ENCODE results near the gene PLEKHG4B.

The PLEKHG4B gene

GRCh38 chr5:172841-173251, 80.9 kb downstream of the PLEKHG4B start:
- H3K27ac ChIP-seq (ENCODE audit: low read length): no peak overlapping the region
- H3K4me1 ChIP-seq (ENCODE audit: control insufficient read depth, insufficient read depth, low read length): no peaks in the 10 kb centered on the region

DNA sequence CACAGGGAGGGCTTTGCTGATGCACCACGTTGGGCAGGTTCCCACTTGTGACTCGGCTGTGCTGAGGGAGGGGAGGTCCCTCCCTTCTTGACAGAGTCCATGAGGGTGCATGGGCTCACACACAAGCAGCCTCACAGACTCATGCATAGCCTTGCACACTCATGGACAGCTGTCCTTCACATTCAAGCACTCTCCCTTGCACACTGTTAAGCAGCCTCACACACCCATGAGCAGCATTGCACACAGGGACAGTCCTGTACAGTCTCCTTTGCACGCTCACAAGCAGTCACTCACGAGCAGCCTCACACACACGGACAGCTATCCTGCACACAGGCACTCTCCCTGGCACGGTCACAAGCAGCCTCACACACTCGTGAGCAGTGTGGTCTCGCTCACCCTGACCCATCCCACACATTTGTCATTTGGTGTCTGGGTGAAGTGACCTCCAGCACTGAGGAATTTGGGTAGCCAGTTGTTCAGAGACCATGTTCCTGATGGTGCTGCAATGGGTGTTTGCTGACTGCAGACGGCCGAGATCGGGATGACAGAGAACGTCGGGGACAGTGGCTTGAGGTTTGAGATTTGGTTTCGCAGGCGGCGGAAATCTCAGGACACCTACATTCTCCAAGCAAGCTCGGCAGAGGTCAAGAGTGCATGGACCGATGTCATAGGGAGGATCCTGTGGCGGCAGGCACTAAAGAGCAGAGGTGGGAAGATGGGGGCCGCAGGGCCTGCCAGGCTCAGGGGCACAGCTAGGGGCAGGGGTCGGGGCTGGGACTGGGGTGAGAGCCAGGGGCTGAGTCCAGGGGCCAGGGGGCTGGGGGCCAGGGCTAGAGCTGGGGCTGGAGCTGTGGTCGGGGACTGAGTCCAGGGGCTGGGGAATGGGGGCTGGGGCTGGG, 81.7 kb downstream of the PLEKHG4B start:
- no peaks in the 10 kb centered on the region for H3K9me3 ChIP-seq (ENCODE audit: control insufficient read depth in 2 of 2, low read length in 2 of 2)
- no peaks in the 10 kb centered on the region for H3K36me3 ChIP-seq (ENCODE audit: control insufficient read depth in 2 of 2, insufficient read depth in 2 of 2, low read length in 2 of 2)
- no peak overlapping the region for H3K27ac ChIP-seq (ENCODE audit: low read length)
- no peak overlapping the region for H3K9ac ChIP-seq (ENCODE audit: low read length in 2 of 2)
- peaks cover 0 to 2% of the 10 kb centered on the region in 2 donors for H3K27me3 ChIP-seq (ENCODE audit: control insufficient read depth in 1 of 2, insufficient read depth in 2 of 2, low read length in 2 of 2)
- H3K4me1 ChIP-seq (ENCODE audit: control insufficient read depth, insufficient read depth, low read length): no peaks in the 10 kb centered on the region
- no peak overlapping the region for H3K4me3 ChIP-seq (ENCODE audit: low read length in 2 of 2)

More at GRCh38 chr5:172841-173251, 80.9 kb downstream of the PLEKHG4B start:
- Histone ChIP-seq H3K27me3 (ENCODE audit: control insufficient read depth in 1 of 2, insufficient read depth in 2 of 2, low read length in 2 of 2) (peaks cover 0 to 2% of the 10 kb centered on the region in 2 donors), H3K36me3 (ENCODE audit: control insufficient read depth in 2 of 2, insufficient read depth in 2 of 2, low read length in 2 of 2) (no peaks in the 10 kb centered on the region), H3K9me3 (ENCODE audit: control insufficient read depth in 2 of 2, low read length in 2 of 2) (no peaks in the 10 kb centered on the region), H3K4me3 (ENCODE audit: low read length in 2 of 2) (no peak overlapping the region), H3K9ac (ENCODE audit: low read length in 2 of 2) (no peak overlapping the region)

DNA sequence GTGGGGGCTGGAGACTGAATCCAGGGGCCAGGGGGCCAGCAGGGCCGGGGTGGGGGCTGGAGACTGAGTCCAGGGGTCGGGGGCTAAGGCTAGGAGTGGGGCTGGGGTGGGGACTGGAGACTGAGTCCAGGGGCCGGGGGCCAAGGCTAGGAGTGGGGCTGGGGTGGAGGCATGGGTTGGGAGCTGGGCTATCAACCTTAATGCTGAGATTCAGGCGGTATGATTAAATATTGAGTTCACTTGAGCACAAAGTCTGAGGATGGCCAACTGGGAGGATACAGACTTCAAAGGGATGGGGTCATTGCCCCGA, 82.3 kb downstream of the PLEKHG4B start:
- Histone ChIP-seq H3K27ac (ENCODE audit: low read length) (no peak overlapping the region), H3K4me3 (ENCODE audit: low read length in 2 of 2) (no peak overlapping the region), H3K27me3 (ENCODE audit: control insufficient read depth in 1 of 2, insufficient read depth in 2 of 2, low read length in 2 of 2) (peaks cover 0 to 2% of the 10 kb centered on the region in 2 donors), H3K4me1 (ENCODE audit: control insufficient read depth, insufficient read depth, low read length) (no peaks in the 10 kb centered on the region), H3K36me3 (ENCODE audit: control insufficient read depth in 2 of 2, insufficient read depth in 2 of 2, low read length in 2 of 2) (no peaks in the 10 kb centered on the region), H3K9me3 (ENCODE audit: control insufficient read depth in 2 of 2, low read length in 2 of 2) (no peaks in the 10 kb centered on the region), H3K9ac (ENCODE audit: low read length in 2 of 2) (no peak overlapping the region)

- Histone ChIP-seq H3K4me3 (ENCODE audit: low read length in 2 of 2) (no peak overlapping the region), H3K9ac (ENCODE audit: low read length in 2 of 2) (no peak overlapping the region), H3K27me3 (ENCODE audit: control insufficient read depth in 1 of 2, insufficient read depth in 2 of 2, low read length in 2 of 2) (peaks cover 0 to 2% of the 10 kb centered on the region in 2 donors), H3K27ac (ENCODE audit: low read length) (no peak overlapping the region), H3K4me1 (ENCODE audit: control insufficient read depth, insufficient read depth, low read length) (no peaks in the 10 kb centered on the region), H3K36me3 (ENCODE audit: control insufficient read depth in 2 of 2, insufficient read depth in 2 of 2, low read length in 2 of 2) (no peaks in the 10 kb centered on the region), H3K9me3 (ENCODE audit: control insufficient read depth in 2 of 2, low read length in 2 of 2) (no peaks in the 10 kb centered on the region)
Observed at GRCh38 chr5:174876-175465, 83.0 kb downstream of the PLEKHG4B start.

GRCh38 chr5:176296-176823, 84.4 kb downstream of the PLEKHG4B start:
- no peak overlapping the region for H3K27ac ChIP-seq (ENCODE audit: low read length)
- no peaks in the 10 kb centered on the region for H3K9me3 ChIP-seq (ENCODE audit: control insufficient read depth in 2 of 2, low read length in 2 of 2)
- no peaks in the 10 kb centered on the region for H3K36me3 ChIP-seq (ENCODE audit: control insufficient read depth in 2 of 2, insufficient read depth in 2 of 2, low read length in 2 of 2)
- H3K4me3 ChIP-seq (ENCODE audit: low read length in 2 of 2): no peak overlapping the region
- peaks cover 0 to 2% of the 10 kb centered on the region in 2 donors for H3K27me3 ChIP-seq (ENCODE audit: control insufficient read depth in 1 of 2, insufficient read depth in 2 of 2, low read length in 2 of 2)
- H3K9ac ChIP-seq (ENCODE audit: low read length in 2 of 2): no peak overlapping the region
- H3K4me1 ChIP-seq (ENCODE audit: control insufficient read depth, insufficient read depth, low read length): no peaks in the 10 kb centered on the region

- no peaks in the 10 kb centered on the region for H3K9me3 ChIP-seq (ENCODE audit: control insufficient read depth in 2 of 2, low read length in 2 of 2)
- H3K27ac ChIP-seq (ENCODE audit: low read length): no peak overlapping the region
- peaks cover 0 to 2% of the 10 kb centered on the region in 2 donors for H3K27me3 ChIP-seq (ENCODE audit: control insufficient read depth in 1 of 2, insufficient read depth in 2 of 2, low read length in 2 of 2)
- H3K36me3 ChIP-seq (ENCODE audit: control insufficient read depth in 2 of 2, insufficient read depth in 2 of 2, low read length in 2 of 2): no peaks in the 10 kb centered on the region
- no peak overlapping the region for H3K9ac ChIP-seq (ENCODE audit: low read length in 2 of 2)
- no peak overlapping the region for H3K4me3 ChIP-seq (ENCODE audit: low read length in 2 of 2)
- no peaks in the 10 kb centered on the region for H3K4me1 ChIP-seq (ENCODE audit: control insufficient read depth, insufficient read depth, low read length)
Observed at GRCh38 chr5:178110-178509, 86.1 kb downstream of the PLEKHG4B start.

DNA sequence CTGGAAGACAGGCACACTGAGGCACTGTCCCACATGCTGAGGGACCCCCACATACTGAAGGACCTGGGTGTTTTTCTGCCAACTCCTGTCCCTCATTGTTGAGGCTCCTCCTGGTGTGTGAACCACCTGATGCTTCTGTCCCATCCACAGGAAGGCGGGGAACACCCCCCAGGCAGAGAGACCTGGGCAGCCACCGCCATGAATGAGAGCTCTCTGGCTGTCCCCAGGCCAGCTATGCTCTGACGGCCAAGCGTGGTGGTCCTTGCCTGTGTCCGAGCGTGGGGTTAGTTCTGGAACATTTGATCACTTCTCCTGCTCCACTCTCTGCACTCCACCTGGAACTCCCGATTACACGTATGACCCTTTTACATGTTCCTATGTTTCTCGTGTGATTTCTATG, 87.4 kb downstream of the PLEKHG4B start:
- H3K9ac ChIP-seq (ENCODE audit: low read length in 2 of 2): no peak overlapping the region
- H3K4me3 ChIP-seq (ENCODE audit: low read length in 2 of 2): no peak overlapping the region
- no peaks in the 10 kb centered on the region for H3K27me3 ChIP-seq (ENCODE audit: control insufficient read depth in 1 of 2, insufficient read depth in 2 of 2, low read length in 2 of 2)
- H3K4me1 ChIP-seq (ENCODE audit: control insufficient read depth, insufficient read depth, low read length): no peaks in the 10 kb centered on the region
- H3K36me3 ChIP-seq (ENCODE audit: control insufficient read depth in 2 of 2, insufficient read depth in 2 of 2, low read length in 2 of 2): no peaks in the 10 kb centered on the region
- no peak overlapping the region for H3K27ac ChIP-seq (ENCODE audit: low read length)
- no peaks in the 10 kb centered on the region for H3K9me3 ChIP-seq (ENCODE audit: control insufficient read depth in 2 of 2, low read length in 2 of 2)

- Histone ChIP-seq H3K9me3 (ENCODE audit: control insufficient read depth in 2 of 2, low read length in 2 of 2) (no peaks in the 10 kb centered on the region), H3K9ac (ENCODE audit: low read length in 2 of 2) (no peak overlapping the region), H3K4me1 (ENCODE audit: control insufficient read depth, insufficient read depth, low read length) (peaks cover under 1% of the 10 kb centered on the region), H3K27ac (ENCODE audit: low read length) (no peak overlapping the region), H3K4me3 (ENCODE audit: low read length in 2 of 2) (no peak overlapping the region), H3K36me3 (ENCODE audit: control insufficient read depth in 2 of 2, insufficient read depth in 2 of 2, low read length in 2 of 2) (no peaks in the 10 kb centered on the region), H3K27me3 (ENCODE audit: control insufficient read depth in 1 of 2, insufficient read depth in 2 of 2, low read length in 2 of 2) (no peaks in the 10 kb centered on the region)
Observed at GRCh38 chr5:180286-180918, 88.4 kb downstream of the PLEKHG4B start.

- Histone ChIP-seq H3K27me3 (ENCODE audit: control insufficient read depth in 1 of 2, insufficient read depth in 2 of 2, low read length in 2 of 2) (no peaks in the 10 kb centered on the region), H3K9ac (ENCODE audit: low read length in 2 of 2) (no peak overlapping the region)
Observed at GRCh38 chr5:181160-181559, 89.2 kb downstream of the PLEKHG4B start.

DNA sequence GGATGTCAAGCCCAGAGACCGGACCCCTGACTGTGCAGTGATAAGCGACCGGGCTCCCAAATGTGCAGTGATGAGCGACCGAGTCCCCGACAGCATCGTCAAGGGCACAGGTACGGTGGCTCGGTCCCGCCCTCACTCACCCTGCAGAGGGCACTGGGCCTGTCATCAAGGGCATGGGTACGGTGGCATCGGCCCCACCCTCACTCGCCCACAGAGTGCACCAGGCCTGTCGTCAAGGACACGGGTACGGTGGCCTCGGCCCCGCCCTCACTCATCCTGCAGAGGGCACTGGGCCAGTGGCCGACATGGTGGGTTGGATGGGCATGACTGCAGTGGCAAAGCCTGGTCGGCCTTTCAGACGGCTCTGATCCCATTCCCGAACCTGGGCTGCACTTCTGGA, 89.6 kb downstream of the PLEKHG4B start:
- peaks cover 3% of the 10 kb centered on the region for H3K4me1 ChIP-seq (ENCODE audit: control insufficient read depth, insufficient read depth, low read length)
- H3K4me3 ChIP-seq (ENCODE audit: low read length in 2 of 2): no peak overlapping the region
- H3K9ac ChIP-seq (ENCODE audit: low read length in 2 of 2): no peak overlapping the region
- H3K36me3 ChIP-seq (ENCODE audit: control insufficient read depth in 2 of 2, insufficient read depth in 2 of 2, low read length in 2 of 2): no peaks in the 10 kb centered on the region
- no peaks in the 10 kb centered on the region for H3K27me3 ChIP-seq (ENCODE audit: control insufficient read depth in 1 of 2, insufficient read depth in 2 of 2, low read length in 2 of 2)
- H3K27ac ChIP-seq (ENCODE audit: low read length): no peak overlapping the region
- no peaks in the 10 kb centered on the region for H3K9me3 ChIP-seq (ENCODE audit: control insufficient read depth in 2 of 2, low read length in 2 of 2)

More at GRCh38 chr5:181160-181559, 89.2 kb downstream of the PLEKHG4B start:
- H3K9me3 ChIP-seq (ENCODE audit: control insufficient read depth in 2 of 2, low read length in 2 of 2): no peaks in the 10 kb centered on the region
- peaks cover 3% of the 10 kb centered on the region for H3K4me1 ChIP-seq (ENCODE audit: control insufficient read depth, insufficient read depth, low read length)
- H3K27ac ChIP-seq (ENCODE audit: low read length): no peak overlapping the region
- no peak overlapping the region for H3K4me3 ChIP-seq (ENCODE audit: low read length in 2 of 2)
- no peaks in the 10 kb centered on the region for H3K36me3 ChIP-seq (ENCODE audit: control insufficient read depth in 2 of 2, insufficient read depth in 2 of 2, low read length in 2 of 2)
